NCI-H345 treated with DMSO at 0.1 percent for 48 hours (cell line): Measurements from ENCODE around the gene LDAH.
A peak's percentile ranks its signal among the peaks of the same experiment; 100 is the strongest.

Source experiments
- DNase-seq: peaks from one replicate; lab custom pipeline; 2025; ENCODE audit not compliant: unreplicated experiment; lab: John Stamatoyannopoulos, UW

The LDAH gene

DNA sequence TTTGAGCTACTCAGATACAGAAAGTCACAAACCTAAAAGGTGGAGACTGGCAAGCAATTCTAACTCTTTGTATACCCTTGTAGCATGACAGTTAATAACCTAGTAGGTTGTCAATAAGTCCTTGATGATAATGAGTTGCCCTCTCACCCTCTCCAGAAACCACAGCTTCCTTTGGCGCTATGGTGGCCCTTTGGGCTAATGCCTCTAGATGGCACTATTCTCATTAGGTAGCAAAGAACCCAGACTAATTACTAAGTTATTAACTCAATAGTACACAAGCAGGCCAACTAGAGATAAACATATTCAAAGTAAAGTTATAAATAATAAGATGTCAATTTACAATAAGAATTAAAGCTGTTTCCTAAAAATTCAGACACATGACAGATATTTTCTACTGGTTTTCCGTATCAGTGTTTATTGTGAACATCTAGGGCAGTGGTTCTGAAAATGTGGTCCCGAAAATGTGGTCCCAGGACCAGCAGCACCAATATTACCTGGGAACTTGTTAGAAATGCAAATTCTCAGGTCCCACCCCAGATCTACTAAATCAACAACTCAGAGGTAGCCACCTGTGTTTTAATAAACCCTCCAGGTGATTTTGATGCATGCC, 41.1 kb downstream of the LDAH start:
- DNase-seq, result no peak

DNA sequence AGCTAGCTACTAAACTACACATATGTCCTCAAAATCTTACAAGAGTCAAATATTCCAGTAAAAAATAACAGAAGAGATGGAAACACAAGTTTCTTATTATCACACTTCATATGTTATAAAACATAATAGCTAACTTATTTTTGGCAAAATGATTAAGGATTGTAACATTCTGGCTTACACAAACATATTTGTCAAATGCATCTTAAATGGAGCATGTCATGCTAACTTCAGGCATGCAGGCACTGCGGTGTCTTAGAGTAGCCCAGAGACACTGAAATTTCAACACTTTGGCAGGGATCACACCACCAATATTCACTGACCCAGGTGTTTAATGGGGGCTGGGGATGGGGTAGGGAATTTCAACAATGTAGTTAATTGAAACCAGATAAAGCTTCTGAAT, 51.6 kb downstream of the LDAH start:
- no peak for DNase-seq

DNA sequence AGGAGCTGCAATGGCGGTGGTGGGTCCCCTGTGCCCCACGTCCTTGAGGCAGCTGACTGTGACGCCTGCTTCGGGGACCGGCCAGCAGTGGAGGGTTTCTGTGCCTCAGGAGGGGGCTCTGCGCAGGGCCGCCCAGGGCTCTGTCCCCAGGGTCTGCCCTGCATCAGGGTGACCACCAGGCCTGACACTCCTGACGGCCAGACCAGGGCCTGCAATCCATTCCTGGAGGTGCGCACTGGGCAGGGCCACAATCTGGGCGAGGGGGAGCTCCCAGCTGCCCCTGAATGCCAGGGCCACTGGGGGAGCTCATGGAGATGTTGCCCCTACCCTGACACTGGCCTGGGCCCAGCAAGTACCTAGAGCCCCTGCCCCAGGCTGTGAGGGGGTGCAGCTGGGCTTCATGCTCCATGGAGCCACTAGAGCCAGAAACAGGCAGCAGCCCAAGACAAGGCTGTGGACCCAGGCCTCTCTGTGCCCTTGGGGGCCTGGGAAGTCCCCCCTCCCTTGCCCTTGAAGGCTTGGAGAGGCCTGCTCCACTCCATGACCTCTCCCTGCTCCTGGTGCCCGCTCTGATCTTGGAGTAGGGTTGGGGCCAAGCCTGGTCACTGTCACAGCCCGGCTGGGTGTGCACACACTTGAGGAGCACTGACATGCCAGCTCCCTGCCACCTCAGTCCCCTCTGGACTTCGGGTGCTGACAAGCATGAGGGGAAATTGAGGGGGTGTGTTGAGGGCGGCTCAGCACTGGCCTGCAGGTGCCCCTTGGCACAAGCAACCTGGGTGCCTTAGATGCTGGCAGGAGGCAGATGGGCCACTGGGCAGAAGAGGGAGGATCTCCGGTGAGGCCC, 55.9 kb downstream of the LDAH start:
- no peak for DNase-seq

DNA sequence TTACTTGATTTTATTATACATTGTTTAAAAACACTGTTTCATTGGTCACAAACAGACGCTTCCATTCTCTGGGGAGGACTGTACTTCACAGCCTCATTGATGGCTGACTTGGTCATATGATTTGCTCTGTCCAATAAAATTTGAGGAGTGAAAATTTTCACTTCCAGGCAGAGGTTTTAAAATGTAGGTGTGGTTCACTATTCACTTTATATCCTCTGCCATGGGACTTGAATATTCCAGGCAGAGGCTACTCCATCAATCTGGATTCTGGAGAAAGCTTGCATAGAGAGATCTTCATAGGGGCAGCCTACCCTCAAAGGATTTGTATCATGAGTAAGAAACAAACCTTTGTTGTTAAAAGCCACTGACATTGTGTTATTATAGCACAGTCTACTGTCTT, 56.7 kb downstream of the LDAH start:
- no peak for DNase-seq

DNA sequence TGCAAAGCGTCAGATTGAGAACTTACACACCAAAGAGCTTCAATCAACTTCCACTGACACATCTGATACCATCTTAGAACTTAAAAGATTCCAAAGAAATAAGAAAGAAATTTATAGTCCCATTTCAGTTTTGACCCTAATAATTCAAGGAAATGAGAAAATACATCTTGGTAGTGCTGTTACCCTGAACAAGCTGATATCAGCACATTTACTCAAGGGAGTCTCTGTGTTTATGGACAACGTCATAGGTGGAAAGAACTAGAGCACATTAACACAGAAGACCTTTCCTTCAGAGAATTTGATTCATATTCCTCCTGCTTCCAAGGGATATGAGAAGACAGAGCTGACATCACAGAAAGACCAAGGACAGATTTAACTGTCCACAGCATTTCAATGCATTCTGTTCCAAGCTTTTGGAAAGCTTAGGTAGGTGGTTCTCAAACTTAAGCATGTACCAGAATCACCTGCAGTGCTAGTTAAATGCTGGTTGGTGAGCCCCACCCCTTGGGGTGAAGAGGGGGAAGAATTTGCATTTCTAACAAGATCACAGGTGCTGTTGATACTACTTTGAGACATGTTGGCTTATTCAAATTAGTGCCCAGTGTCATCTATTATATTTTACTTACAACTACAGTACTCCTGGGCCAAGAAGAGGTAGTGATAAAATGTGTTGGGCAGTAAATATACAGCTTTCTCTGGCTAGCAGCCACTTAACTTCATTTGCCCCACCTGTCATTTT, 59.8 kb downstream of the LDAH start:
- no peak for DNase-seq

DNA sequence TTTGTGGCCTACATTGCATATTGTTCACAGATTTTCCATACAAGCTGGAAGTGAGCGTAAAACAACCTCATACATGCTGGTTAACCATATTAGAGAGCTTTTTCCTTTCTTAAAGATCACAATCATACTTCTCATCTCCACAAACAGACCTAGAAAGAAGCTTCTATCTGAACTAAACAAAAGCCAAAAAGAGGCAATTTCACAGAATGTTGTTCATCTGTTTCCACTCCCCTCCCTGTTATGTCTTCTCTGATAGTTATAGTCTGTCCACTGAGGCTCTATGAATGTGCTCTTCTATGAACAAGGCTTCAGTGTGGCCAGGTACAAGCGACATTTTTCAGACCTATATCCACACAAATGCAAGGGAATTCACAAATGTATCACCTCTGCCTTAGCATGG, 63.4 kb downstream of the LDAH start:
- DNase-seq, result no peak

DNA sequence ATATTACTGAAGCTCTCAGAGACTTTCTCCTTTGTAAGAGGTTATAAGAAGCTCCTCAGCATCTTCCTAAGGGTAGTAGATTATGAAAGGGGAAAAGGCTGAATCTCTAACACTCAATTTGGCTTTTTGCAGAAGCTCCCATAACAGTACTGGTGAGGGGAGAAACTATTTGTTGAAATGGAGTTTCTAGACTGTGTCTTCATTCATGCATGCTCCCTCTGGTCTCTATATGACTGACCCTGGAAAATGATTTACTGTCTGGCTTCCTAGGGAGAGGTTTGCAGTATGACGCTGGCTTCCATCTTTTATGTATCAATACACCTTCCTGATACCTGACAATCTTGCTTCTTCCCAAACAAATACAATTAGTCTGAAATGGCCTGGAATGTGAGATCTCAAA, 63.9 kb downstream of the LDAH start:
- DNase-seq, result no peak

DNA sequence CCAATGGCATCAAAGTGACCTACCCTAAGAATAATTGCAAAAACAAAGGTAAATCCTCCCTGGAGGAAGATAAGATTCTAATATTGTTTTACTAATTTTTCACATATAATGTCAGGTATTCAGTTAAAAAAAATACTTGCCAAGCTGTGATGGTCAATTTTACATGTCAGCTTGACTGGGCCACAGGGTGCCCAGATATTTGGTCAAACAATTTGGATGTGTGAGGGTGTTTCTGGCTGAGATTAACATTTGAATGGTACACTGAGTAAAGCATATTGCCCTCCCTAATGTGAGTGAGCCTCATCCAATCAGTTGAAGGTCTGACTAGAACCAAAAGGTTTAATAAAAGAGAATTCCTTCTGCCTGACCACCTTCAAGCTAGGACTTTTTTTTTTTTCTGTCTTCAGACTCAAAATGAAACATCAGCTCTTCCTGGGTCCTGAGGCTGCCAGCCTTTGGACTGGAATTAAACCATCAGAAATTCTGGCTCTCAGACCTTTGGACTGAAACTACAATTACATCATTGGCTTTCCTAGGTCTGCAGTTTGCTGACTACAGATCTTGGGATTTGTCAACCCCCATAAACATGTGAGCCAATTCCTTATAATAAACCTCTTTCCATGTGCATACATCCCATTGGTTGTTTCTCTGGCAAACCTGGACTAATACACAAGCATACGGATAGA, 65.4 kb downstream of the LDAH start:
- no peak for DNase-seq

DNA sequence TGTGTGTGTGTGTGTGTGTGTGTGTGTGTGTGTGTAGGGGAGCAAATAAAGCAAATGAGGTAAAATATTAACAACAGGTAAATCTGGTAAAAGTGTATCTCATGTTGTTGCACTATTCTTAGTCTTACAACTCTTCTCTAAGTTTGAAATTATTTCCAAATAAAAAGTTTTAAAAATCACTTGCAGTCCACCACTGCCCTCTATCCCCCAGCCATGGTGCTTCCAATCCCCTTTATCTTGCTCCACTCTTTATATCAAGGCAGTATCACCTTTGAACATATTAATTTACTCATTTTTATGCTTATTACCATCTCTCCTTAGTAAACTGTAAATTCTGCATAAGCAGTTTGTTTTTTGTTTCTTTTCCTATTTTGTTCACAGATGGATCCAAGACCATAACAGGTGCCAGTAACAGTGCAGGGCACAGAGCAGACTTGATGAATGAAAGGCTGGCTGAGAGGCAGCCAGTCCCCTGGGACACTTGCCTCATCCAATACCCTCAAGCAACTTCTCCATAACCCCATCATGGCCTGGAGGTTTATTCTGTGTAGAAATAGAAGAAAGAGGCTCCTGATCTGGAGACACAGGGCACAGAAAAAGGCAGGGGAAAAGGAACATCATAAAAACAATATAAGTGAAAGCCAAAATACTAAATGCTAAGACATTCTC, 67.6 kb downstream of the LDAH start:
- DNase-seq, result peak; percentile 18

DNA sequence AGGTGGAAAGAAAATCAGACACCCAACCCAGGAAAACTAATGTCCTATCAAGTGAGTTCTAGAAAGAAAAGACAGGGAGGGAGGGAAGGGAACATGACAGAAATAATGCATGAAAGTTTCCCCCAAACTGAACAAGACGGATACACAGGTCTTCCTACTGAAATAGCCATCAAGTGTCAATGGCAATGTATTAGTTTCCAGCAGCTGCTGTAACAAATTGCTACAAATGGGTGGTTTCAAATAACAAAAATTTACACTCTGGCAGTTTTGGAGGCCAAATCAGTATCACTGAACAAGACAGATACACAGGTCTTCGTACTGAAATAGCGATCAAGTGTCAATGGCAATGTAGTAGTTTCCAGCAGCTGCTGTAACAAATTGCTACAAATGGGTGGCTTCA, 70.6 kb downstream of the LDAH start:
- no peak for DNase-seq

DNA sequence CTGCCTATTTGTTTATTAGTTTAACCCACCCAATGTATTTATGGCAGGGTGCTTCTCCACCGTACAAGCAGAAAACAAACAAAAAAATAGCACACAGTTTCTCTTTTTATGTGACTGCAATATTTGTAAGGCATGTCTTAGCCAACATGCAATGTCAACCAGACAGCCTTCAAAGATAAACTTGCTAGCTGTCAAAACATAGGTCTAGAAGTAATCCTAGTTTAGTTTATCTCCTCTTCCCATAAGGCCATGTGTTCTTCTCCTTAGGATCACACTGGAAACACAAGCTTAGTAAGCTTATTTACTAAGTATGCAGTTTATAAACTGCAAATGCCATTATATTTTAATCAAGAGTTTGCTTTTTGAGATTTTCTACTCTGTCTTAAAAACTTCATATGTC, 75.6 kb downstream of the LDAH start:
- DNase-seq, result no peak

DNA sequence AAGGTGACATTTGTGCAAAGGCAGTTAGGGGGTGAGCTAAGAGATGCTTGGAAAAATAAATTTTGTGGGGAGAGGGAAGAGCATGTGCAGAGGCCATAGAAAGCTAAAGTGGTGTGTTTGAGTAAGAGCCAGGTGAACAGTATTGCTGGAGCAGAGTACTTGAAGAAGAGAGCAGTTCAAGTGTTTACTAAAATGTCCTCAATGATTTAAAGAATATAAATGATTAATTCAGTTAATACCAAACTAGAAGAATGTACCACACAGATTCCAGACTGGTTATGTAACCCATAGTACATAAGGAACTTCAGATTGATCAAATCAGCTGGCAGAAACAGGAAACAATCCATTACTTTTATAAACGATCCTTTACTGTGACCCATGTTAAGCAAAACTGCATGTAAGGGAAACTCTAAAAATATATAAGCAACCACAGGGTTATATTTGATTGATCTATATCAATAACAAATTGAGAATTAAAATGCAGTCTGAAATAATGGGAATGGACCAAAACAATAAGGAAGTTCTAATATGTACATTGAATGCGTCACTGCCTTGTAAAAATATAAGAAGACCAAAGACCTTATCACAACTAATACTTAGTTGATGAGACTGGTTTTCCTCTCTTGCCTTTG, 76.9 kb downstream of the LDAH start:
- DNase-seq, result no peak

DNA sequence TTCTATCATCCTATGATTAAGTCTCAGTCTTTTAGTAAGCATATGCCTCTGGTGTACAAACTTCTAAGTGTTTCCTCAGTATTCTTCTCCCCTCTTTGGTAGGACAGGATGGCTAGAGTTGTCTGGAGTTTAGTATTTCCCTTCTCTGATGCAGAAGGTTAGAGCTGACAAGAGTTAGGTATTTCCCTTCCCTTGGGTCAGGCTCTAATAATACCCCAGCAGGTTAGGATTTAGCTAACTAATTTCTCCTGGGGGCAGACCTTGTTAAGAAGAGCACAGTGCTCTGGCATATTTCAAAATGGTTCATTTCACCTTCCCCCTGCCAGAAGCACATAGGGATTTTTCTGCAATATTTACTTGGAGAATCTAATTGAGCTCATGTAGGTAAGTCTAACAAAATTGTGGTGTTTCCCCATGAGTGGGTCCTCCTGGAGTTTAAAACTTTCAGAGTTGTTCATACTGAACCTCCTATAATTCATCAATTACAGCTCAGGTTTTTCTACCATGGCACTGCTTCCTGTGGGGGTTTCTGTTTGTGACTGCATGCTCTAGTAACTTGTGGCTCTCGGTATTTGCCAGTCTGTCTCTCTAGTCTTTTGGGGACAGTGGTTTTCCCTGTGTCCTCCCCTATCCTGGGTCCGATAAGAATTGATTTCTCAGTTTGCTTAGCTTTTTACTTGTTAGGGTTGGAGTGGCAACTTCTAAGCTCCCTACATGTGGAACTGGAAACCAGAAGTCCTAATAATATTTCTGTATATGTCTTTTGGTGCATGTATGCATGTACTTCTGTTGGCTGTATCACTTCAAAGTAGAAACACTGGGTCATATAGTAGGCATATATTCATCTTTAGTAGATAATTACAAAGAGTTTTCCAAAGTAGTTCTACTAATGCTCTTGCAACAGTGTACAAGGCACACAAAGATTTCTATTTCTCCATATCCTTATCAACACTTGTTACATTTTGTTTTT, 78.2 kb downstream of the LDAH start:
- no peak for DNase-seq

DNA sequence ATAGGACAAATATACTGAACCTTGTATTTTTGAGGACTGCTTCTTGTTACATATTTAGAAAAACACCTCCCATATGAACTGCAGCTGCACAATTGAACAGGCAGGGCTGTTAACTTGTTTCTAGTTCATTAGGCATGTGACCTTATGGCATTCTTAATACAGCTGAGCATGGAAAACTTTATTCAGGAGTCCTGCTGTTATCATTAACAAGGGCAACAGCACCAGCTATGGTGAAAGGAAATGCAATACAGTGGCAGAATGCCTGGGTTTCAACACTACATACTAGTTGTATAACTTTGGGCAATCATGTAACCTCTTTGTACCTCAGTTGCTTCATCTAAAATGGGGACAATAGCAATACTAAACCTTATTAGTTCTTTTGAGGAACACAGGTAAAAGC, 84.1 kb downstream of the LDAH start:
- no peak for DNase-seq

DNA sequence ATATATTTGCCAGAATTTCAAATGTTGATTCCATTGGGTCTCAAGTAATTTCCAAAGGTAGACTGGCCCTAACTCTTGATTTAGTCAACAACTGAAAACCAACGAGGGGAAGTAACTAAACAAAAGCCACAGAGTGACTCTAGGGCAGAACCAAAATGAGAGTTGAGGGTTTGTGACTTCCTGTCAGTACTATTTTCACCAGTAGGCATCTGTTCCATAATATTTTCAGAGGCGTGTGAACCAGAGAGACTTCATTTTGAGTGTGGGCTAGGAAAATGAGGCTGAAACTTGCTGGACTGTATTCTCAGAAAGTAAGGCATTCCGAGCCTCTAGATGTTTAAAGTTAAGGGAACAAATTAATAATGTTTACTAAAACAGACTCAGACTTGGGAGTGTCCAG, 85.4 kb downstream of the LDAH start:
- no peak for DNase-seq

DNA sequence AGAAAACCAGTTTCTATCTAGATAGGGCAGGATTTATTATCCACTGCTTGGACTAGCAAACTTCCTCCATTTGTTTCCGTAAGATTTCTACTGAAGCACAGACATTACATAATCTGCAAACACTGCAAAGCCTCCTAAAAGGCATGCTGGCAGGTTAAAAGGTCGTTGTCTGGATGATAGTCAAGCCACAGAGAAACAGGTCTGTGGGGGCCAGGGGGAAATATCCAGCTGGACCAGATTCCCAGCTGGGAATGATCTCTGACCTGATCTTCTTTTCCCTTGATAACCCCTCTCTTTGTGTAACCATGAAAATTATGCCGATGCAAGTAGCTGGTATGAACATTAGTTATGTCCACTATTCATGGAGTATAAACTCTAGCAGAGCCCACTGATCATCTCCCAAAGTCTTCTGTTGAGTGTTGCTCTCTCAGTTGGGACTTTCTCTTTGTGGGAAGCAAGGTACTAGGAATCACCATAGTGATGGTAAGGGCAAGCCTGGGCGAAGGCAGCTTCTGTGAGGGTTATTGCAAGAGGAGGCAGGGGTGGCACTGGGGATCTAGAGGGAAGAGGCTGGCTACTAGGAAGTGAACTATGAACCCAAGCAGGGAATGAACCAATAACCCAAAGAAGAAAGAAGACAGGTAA, 94.7 kb downstream of the LDAH start:
- DNase-seq, result no peak

DNA sequence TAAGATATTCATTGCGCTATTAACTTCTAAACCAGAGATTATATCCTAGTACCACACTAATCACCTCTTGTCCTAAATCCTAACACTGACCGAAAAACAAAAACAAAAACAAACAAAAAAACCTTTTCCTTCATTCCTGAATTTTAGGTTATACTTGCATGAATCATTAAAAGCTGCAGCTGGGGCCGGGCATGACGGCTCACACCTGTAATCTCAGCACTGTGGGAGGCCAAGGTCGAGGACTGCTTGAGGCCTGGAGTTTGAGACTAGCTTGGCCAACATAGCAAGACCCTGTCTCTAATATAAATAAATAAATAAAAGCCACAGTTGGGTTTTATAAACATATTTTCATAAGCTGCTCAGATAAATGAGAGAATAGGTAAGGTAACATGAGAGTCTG, 96.0 kb downstream of the LDAH start:
- DNase-seq, result no peak

DNA sequence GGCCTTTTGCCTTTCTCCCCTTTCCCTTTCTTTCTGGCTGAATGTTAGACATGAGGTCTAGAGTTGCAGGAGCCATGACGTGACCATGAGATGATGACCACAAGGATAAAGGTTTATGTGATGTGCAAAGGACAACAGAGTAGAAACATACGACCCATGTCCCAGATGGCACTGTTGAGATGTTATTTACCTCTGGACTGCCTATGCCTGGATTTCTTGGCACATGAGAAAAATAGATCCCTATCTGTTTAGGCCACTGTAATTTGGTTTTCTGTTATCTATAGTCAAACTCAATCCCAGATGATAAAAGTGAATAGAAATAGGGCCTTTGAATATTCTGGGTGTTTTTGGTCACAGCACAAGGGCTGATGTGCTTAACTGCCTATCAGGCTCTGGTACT, 97.1 kb downstream of the LDAH start:
- no peak for DNase-seq

DNA sequence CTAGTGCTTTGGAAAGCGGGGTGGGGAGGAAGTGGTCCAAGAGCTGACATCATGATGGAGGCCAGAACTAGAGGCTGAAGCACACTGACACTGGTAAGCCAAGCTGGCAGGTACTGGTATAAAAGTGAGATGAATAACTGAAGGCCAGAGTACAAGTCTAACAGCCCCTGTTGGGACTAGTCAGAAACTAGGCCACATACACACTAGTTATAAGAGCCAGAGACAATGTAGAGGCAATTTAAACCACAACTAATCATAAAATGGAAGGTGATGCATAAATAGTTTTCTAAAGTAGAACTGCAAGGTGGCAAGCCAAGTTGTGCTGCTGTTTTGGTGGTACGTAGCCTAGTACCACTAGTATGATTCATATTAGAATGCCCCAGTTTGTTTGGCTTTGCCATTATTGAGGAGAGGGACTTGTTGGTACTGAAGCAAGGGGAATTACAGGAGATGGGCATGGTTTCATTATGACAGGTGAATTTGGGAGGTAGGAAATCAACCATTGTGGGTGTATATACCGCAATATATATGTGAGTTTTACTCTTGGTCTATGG, 98.3 kb downstream of the LDAH start:
- no peak for DNase-seq
